Activated CD8-positive, alpha-beta memory T cell treated with anti-CD3 and anti-CD28 coated beads, Interleukin-2, amount 50 U/mL, for 4 hours (primary cell): Measurements from ENCODE around the gene ZNF511.

Experiments used
- DNase-seq: peaks from one replicate; pipeline ENCODE4 v3.0.0-alpha.2; 2020

The ZNF511 gene

GRCh38 chr10:133274751-133275683 lies 33.7 kb upstream of the ZNF511 start:
- peak; percentile 85 for DNase-seq

GRCh38 chr10:133275684-133276092 lies 33.0 kb upstream of the ZNF511 start:
- peak; percentile 59 for DNase-seq

GRCh38 chr10:133276100-133276434 lies 32.6 kb upstream of the ZNF511 start:
- DNase-seq, result no peak

- peak; percentile 67 for DNase-seq
Observed at GRCh38 chr10:133276435-133277201, 32.1 kb upstream of the ZNF511 start, which contains the start of gene ADAM8. TSS of gene ADAM8 (minus strand) at chr10:133276868. CDS start at chr10:133276817, 51 bp downstream.

GRCh38 chr10:133277277-133277992 lies 31.3 kb upstream of the ZNF511 start:
- no peak for DNase-seq

GRCh38 chr10:133277993-133278576 lies 30.6 kb upstream of the ZNF511 start:
- no peak for DNase-seq

- DNase-seq, result peak; percentile 59
Observed at GRCh38 chr10:133278577-133279265, 30.0 kb upstream of the ZNF511 start.

GRCh38 chr10:133279326-133280226 lies 29.1 kb upstream of the ZNF511 start:
- DNase-seq, result no peak

- no peak for DNase-seq
Observed at GRCh38 chr10:133280391-133281059, 28.2 kb upstream of the ZNF511 start.

GRCh38 chr10:133281084-133281483 lies 27.6 kb upstream of the ZNF511 start:
- DNase-seq, result no peak

- DNase-seq, result no peak
Observed at GRCh38 chr10:133281628-133282372, 26.9 kb upstream of the ZNF511 start.

GRCh38 chr10:133282846-133283390 lies 25.8 kb upstream of the ZNF511 start:
- DNase-seq, result no peak

GRCh38 chr10:133283931-133284330 lies 24.8 kb upstream of the ZNF511 start:
- no peak for DNase-seq

- DNase-seq, result no peak
Observed at GRCh38 chr10:133285217-133285616, 23.5 kb upstream of the ZNF511 start.

- DNase-seq, result no peak
Observed at GRCh38 chr10:133286366-133286765, 22.3 kb upstream of the ZNF511 start.

- no peak for DNase-seq
Observed at GRCh38 chr10:133287832-133288500, 20.7 kb upstream of the ZNF511 start.

- no peak for DNase-seq
Observed at GRCh38 chr10:133289761-133290160, 19.0 kb upstream of the ZNF511 start.

- no peak for DNase-seq
Observed at GRCh38 chr10:133292919-133293809, 15.6 kb upstream of the ZNF511 start.
